SK-N-SH treated with all-trans-retinoic acid at 6 μM for 48 hours (cell line): ENCODE results near the gene CD180.

Source experiments
- ATAC-seq: fragments of 200-7000 bp; cut with Tn5 transposase; 3 replicates; pipeline ENCODE4 v1.9.1; 2020; ENCODE audit warnings: mild to moderate bottlenecking, moderate library complexity
- ARNTL ChIP-seq: fragments of 450-650 bp; formaldehyde crosslinking; IDR thresholded peaks from 2 replicates; pipeline ENCODE4 v1.5.0; 2020; ENCODE audit warnings: low read depth, mild to moderate bottlenecking, moderate library complexity, borderline replicate concordance
- BACH2 ChIP-seq: fragments of 250-450 bp; sonication (Bioruptor Pico); IDR thresholded peaks from 2 replicates; pipeline ENCODE4 v1.9.0; 2021; ENCODE audit warnings: mild to moderate bottlenecking, borderline replicate concordance
- CREB5 ChIP-seq: fragments of 250-450 bp; sonication (Bioruptor Pico); IDR thresholded peaks from 2 replicates; pipeline ENCODE4 v1.5.1; 2020; ENCODE audit warnings: low read depth, mild to moderate bottlenecking, moderate library complexity
- CSDC2 ChIP-seq: fragments of 250-450 bp; sonication (Bioruptor Pico); IDR thresholded peaks from 2 replicates; pipeline ENCODE4 v1.5.0; 2020; ENCODE audit warnings: mild to moderate bottlenecking, moderate library complexity
- ESRRG ChIP-seq: fragments of 250-450 bp; sonication (Bioruptor Pico); IDR thresholded peaks from 2 replicates; pipeline ENCODE4 v1.6.1; 2021; ENCODE audit warnings: mild to moderate bottlenecking
- GLIS3 ChIP-seq: fragments of 250-450 bp; sonication (Bioruptor Pico); IDR thresholded peaks from 2 replicates; pipeline ENCODE4 v1.5.0; 2020; ENCODE audit warnings: mild to moderate bottlenecking, moderate library complexity
- ISL1 ChIP-seq: fragments of 250-450 bp; sonication (Bioruptor Pico); IDR thresholded peaks from 2 replicates; pipeline ENCODE4 v2.1.2; 2022; ENCODE audit warnings: mild to moderate bottlenecking, moderate library complexity
- OSR1 ChIP-seq: fragments of 250-450 bp; sonication (Bioruptor Pico); IDR thresholded peaks from 2 replicates; pipeline ENCODE4 v1.8.0; 2022; ENCODE audit warnings: moderate library complexity, mild to moderate bottlenecking, inconsistent platforms
- PATZ1 ChIP-seq: fragments of 250-450 bp; sonication (Bioruptor Pico); IDR thresholded peaks from 2 replicates; pipeline ENCODE4 v1.8.0; 2020; ENCODE audit warnings: mild to moderate bottlenecking, moderate library complexity, borderline replicate concordance
- POU6F1 ChIP-seq: fragments of 250-450 bp; sonication (Bioruptor Pico); IDR thresholded peaks from 2 replicates; pipeline ENCODE4 v1.8.0; 2021; ENCODE audit warnings: low read depth, mild to moderate bottlenecking, moderate library complexity, borderline replicate concordance
- RARB ChIP-seq: fragments of 250-450 bp; sonication (Bioruptor Pico); IDR thresholded peaks from 2 replicates; pipeline ENCODE4 v1.8.0; 2021; ENCODE audit warnings: mild to moderate bottlenecking, moderate library complexity
- SNAI2 ChIP-seq: fragments of 250-450 bp; sonication (Bioruptor Pico); IDR thresholded peaks from 2 replicates; pipeline ENCODE4 v1.5.0; 2020; ENCODE audit warnings: mild to moderate bottlenecking, moderate library complexity
- TCF4 ChIP-seq: fragments of 250-450 bp; sonication (Bioruptor Pico); IDR thresholded peaks from 2 replicates; pipeline ENCODE4 v1.8.0; 2021; ENCODE audit warnings: mild to moderate bottlenecking, moderate library complexity, borderline replicate concordance
- TOX ChIP-seq: fragments of 250-450 bp; sonication (Bioruptor Pico); IDR thresholded peaks from 2 replicates; pipeline ENCODE4 v1.8.0; 2021; ENCODE audit warnings: mild to moderate bottlenecking, moderate library complexity, borderline replicate concordance
- TSHZ2 ChIP-seq: fragments of 250-450 bp; sonication (Bioruptor Pico); IDR thresholded peaks from 2 replicates; pipeline ENCODE4 v1.5.0; 2020; ENCODE audit warnings: mild to moderate bottlenecking, moderate library complexity
- ZNF565 ChIP-seq: fragments of 450-650 bp; formaldehyde crosslinking; conservative IDR thresholded peaks from 2 replicates; pipeline ENCODE4 v1.5.0; 2020; ENCODE audit warnings: low read depth, mild to moderate bottlenecking, moderate library complexity
- ZNF70 ChIP-seq: fragments of 450-650 bp; formaldehyde crosslinking; IDR thresholded peaks from 2 replicates; pipeline ENCODE4 v1.5.0; 2020; ENCODE audit warnings: mild to moderate bottlenecking, moderate library complexity
- ZNF8 ChIP-seq: fragments of 450-650 bp; formaldehyde crosslinking; IDR thresholded peaks from 2 replicates; pipeline ENCODE4 v1.5.0; 2020; ENCODE audit warnings: mild to moderate bottlenecking, moderate library complexity

The CD180 gene

GRCh38 chr5:67189079-67189354 is 7.6 kb downstream of the CD180 start:
- no peak for TF ChIP-seq CSDC2 (CRISPR knock-in tag)
- TF ChIP-seq GLIS3 (CRISPR knock-in tag) = no peak
- no peak for TF ChIP-seq TCF4 (CRISPR knock-in tag)
- TF ChIP-seq ZNF8 = no peak
- TF ChIP-seq ZNF565 = no peak
- no peak for TF ChIP-seq ARNTL (CRISPR knock-in tag)
- no peak for TF ChIP-seq TSHZ2 (CRISPR knock-in tag)
- TF ChIP-seq ESRRG (CRISPR knock-in tag) = no peak
- TF ChIP-seq RARB = no peak
- no peak for TF ChIP-seq TOX
- TF ChIP-seq BACH2 = no peak
- no peak for ATAC-seq

GRCh38 chr5:67188274-67189078 is 8.1 kb downstream of the CD180 start:
- TF ChIP-seq POU6F1 (CRISPR knock-in tag) (no peak), RARB (no peak), SNAI2 (CRISPR knock-in tag) (no peak), ZNF565 (no peak), CREB5 (CRISPR knock-in tag) (no peak), TSHZ2 (CRISPR knock-in tag) (no peak), ISL1 (CRISPR knock-in tag) (no peak), ZNF8 (no peak), PATZ1 (no peak), ARNTL (CRISPR knock-in tag) (no peak), TCF4 (CRISPR knock-in tag) (no peak), BACH2 (no peak), ZNF70 (no peak)
- ATAC-seq = no peak

GRCh38 chr5:67187006-67187715 is 9.4 kb downstream of the CD180 start:
- no peak for TF ChIP-seq TSHZ2 (CRISPR knock-in tag)
- no peak for TF ChIP-seq ARNTL (CRISPR knock-in tag)
- no peak for TF ChIP-seq OSR1 (CRISPR knock-in tag)
- no peak for TF ChIP-seq TOX
- no peak for TF ChIP-seq TCF4 (CRISPR knock-in tag)
- no peak for TF ChIP-seq ZNF70
- TF ChIP-seq BACH2 = no peak
- no peak for TF ChIP-seq RARB
- no peak for TF ChIP-seq ISL1 (CRISPR knock-in tag)
- TF ChIP-seq, all 23 proteins: peak for 0
- ATAC-seq = no peak
